Subcutaneous abdominal adipose tissue (tissue), 5 donors: Measurements from ENCODE around the gene EML5.

ENCODE experiments used
- H3K27ac ChIP-seq: one replicate; pipeline ENCODE4 v1.7.0; 2013; ENCODE audit warnings: low read depth, mild to moderate bottlenecking, inconsistent platforms, low read length, moderate library complexity
- H3K27me3 ChIP-seq, 5 donors: one replicate each; pipeline ENCODE4 v1.7.0; 2013; ENCODE audit warnings: low read length in 5 of 5, inconsistent platforms in 1 of 5; ENCODE audit not compliant: control insufficient read depth in 5 of 5, insufficient read depth in 4 of 5
- H3K36me3 ChIP-seq, 5 donors: one replicate each; pipeline ENCODE4 v1.7.0; 2013; ENCODE audit warnings: low read length in 5 of 5; ENCODE audit not compliant: control insufficient read depth in 5 of 5, insufficient read depth in 5 of 5
- H3K4me1 ChIP-seq, 5 donors: one replicate each; pipeline ENCODE4 v1.7.0; 2013; ENCODE audit warnings: low read length in 5 of 5, mild to moderate bottlenecking in 3 of 5, moderate library complexity in 1 of 5; ENCODE audit not compliant: control insufficient read depth in 5 of 5, insufficient read depth in 5 of 5
- H3K4me3 ChIP-seq, 5 donors: one replicate each; pipeline ENCODE4 v1.7.0; 2013; ENCODE audit warnings: low read length in 5 of 5, low read depth in 1 of 5
- H3K9ac ChIP-seq, 5 donors: one replicate each; pipeline ENCODE4 v1.7.0; 2013; ENCODE audit warnings: low read length in 5 of 5, mild to moderate bottlenecking in 4 of 5, moderate library complexity in 3 of 5
- H3K9me3 ChIP-seq, 5 donors: one replicate each; pipeline ENCODE4 v1.7.0; 2013; ENCODE audit warnings: low read length in 5 of 5; ENCODE audit not compliant: control insufficient read depth in 5 of 5
- donor health status: healthy.
- donor health status: healthy.
- donor health status: healthy.
- donor health status: healthy.
- donor health status: healthy.

EML5 gene

GRCh38 chr14:88631091-88631490 is 161.7 kb downstream of the EML5 start:
- Histone ChIP-seq H3K9me3 (no peaks in the 10 kb centered on the region), H3K9ac (no peak overlapping the region), H3K4me3 (no peak overlapping the region), H3K27me3 (no peaks in the 10 kb centered on the region), H3K4me1 (no peaks in the 10 kb centered on the region), H3K36me3 (no peaks in the 10 kb centered on the region), H3K27ac (no peak overlapping the region)

GRCh38 chr14:88630565-88630964 is 162.2 kb downstream of the EML5 start:
- Histone ChIP-seq H3K36me3 (no peaks in the 10 kb centered on the region), H3K9me3 (no peaks in the 10 kb centered on the region), H3K4me3 (no peak overlapping the region), H3K27ac (no peak overlapping the region), H3K4me1 (no peaks in the 10 kb centered on the region), H3K9ac (no peak overlapping the region), H3K27me3 (no peaks in the 10 kb centered on the region)

GRCh38 chr14:88628462-88628861 is 164.3 kb downstream of the EML5 start:
- Histone ChIP-seq H3K27ac (no peak overlapping the region), H3K36me3 (no peaks in the 10 kb centered on the region), H3K9ac (no peak overlapping the region), H3K27me3 (no peaks in the 10 kb centered on the region), H3K4me1 (no peaks in the 10 kb centered on the region), H3K9me3 (no peaks in the 10 kb centered on the region), H3K4me3 (no peak overlapping the region)

GRCh38 chr14:88628033-88628432 is 164.7 kb downstream of the EML5 start:
- no peaks in the 10 kb centered on the region for H3K4me1 ChIP-seq
- H3K9me3 ChIP-seq: no peaks in the 10 kb centered on the region
- no peak overlapping the region for H3K9ac ChIP-seq
- H3K4me3 ChIP-seq: no peak overlapping the region
- no peaks in the 10 kb centered on the region for H3K27me3 ChIP-seq
- H3K36me3 ChIP-seq: no peaks in the 10 kb centered on the region
- H3K27ac ChIP-seq: no peak overlapping the region

DNA sequence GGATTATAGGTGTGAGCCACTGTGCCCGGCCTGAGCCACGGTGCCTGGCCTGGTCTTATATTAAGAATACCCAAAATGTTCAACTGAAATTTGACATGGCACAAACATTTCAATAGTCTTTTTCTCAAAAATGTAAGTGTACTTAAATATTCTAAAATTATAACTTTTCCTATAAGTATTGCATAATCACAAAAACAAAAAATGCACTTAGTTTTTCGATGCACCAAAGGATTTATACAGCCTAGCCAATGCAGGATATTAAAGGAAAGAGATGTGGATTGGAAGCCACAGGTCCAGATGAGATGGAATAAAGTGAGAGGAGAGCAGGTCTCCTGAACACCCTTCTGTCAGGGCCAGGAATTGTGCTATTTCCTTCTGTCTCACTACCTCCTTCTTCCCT is 167.1 kb downstream of the EML5 start:
- Histone ChIP-seq H3K36me3 (no peaks in the 10 kb centered on the region), H3K27me3 (no peaks in the 10 kb centered on the region), H3K9ac (no peak overlapping the region), H3K4me1 (no peaks in the 10 kb centered on the region), H3K4me3 (no peak overlapping the region), H3K27ac (no peak overlapping the region), H3K9me3 (no peaks in the 10 kb centered on the region)

DNA sequence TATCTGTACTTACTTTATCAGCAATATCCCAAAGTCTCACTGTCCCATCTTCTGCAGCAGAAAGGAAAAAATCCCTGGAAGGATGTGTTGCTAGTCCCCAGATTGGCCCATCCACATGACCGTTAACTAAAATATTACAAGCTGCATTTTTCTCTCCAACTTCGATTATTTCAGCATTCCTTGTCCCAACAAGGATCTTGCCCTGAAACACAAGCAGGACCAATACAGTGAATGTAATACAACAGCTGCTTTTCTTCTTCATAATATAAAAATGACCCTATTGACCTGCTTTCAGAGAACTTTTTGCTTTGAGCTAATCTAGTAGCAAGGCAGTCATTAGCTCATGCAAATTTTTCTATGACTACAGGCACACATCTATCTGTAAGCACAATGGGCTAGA is 171.7 kb downstream of the EML5 start:
- Histone ChIP-seq H3K9me3 (no peaks in the 10 kb centered on the region), H3K36me3 (peaks cover 0 to 4% (median 0%) of the 10 kb centered on the region in 5 donors), H3K27ac (no peak overlapping the region), H3K27me3 (no peaks in the 10 kb centered on the region), H3K4me3 (no peak overlapping the region), H3K4me1 (no peaks in the 10 kb centered on the region), H3K9ac (no peak overlapping the region)

- H3K27ac ChIP-seq: no peak overlapping the region
- no peaks in the 10 kb centered on the region for H3K27me3 ChIP-seq
- no peak overlapping the region for H3K4me3 ChIP-seq
- peaks cover 0 to 13% (median 4%) of the 10 kb centered on the region in 5 donors for H3K36me3 ChIP-seq
- H3K9ac ChIP-seq: no peak overlapping the region
- peaks cover 0 to 10% (median 7%) of the 10 kb centered on the region in 5 donors for H3K4me1 ChIP-seq
- H3K9me3 ChIP-seq: no peaks in the 10 kb centered on the region
Observed at GRCh38 chr14:88618476-88618875, 174.3 kb downstream of the EML5 start.

- no peaks in the 10 kb centered on the region for H3K27me3 ChIP-seq
- H3K36me3 ChIP-seq: peaks cover 7 to 18% (median 10%) of the 10 kb centered on the region in 5 donors
- no peaks in the 10 kb centered on the region for H3K9me3 ChIP-seq
- no peak overlapping the region for H3K4me3 ChIP-seq
- no peak overlapping the region for H3K9ac ChIP-seq
- H3K27ac ChIP-seq: no peak overlapping the region
- peaks cover 0 to 12% (median 9%) of the 10 kb centered on the region in 5 donors for H3K4me1 ChIP-seq
Observed at GRCh38 chr14:88617479-88617878, 175.3 kb downstream of the EML5 start.

DNA sequence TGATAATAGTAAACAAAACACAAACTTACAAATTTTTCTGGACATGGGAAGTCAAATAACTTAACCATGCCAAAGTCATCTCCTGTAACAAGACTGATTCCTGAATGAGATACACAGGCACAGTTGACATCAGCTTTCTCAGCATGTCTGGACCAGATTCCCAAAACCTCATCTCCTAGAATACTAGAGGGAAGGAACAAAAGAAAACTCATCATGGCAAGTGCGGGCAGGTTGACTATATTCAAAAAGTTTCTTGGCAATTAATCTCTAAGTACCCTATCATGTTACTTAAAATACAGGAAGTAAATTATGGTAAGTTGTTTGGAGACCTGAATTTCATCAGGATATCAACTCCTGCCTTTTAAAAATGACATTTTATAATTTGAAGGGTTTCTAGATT is 176.1 kb downstream of the EML5 start:
- peaks cover 0 to 12% (median 9%) of the 10 kb centered on the region in 5 donors for H3K4me1 ChIP-seq
- H3K9me3 ChIP-seq: no peaks in the 10 kb centered on the region
- H3K27me3 ChIP-seq: no peaks in the 10 kb centered on the region
- H3K27ac ChIP-seq: no peak overlapping the region
- H3K4me3 ChIP-seq: no peak overlapping the region
- no peak overlapping the region for H3K9ac ChIP-seq
- peaks cover 13 to 25% (median 17%) of the 10 kb centered on the region in 5 donors for H3K36me3 ChIP-seq

- peak overlapping the region; percentile 65 for H3K27ac ChIP-seq
- H3K9ac ChIP-seq: no peak overlapping the region
- H3K27me3 ChIP-seq: no peaks in the 10 kb centered on the region
- H3K36me3 ChIP-seq: peaks cover 29 to 48% (median 40%) of the 10 kb centered on the region in 5 donors
- no peaks in the 10 kb centered on the region for H3K9me3 ChIP-seq
- no peak overlapping the region for H3K4me3 ChIP-seq
- H3K4me1 ChIP-seq: peaks cover 0 to 12% (median 9%) of the 10 kb centered on the region in 5 donors
Observed at GRCh38 chr14:88614218-88614907, 178.4 kb downstream of the EML5 start.
